DOHH2 (cell line): ENCODE data around the gene RLF.

Source experiments
- CTCF ChIP-seq: fragments of 200-600 bp; sonication (generic); IDR thresholded peaks from one replicate; pipeline ENCODE4 v1.5.1; 2014; ENCODE audit warnings: antibody characterized with exemption, mild to moderate bottlenecking, low read depth, low read length; ENCODE audit not compliant: poor library complexity, severe bottlenecking
- EZH2phosphoT487 ChIP-seq: fragments of 200-600 bp; sonication (generic); IDR thresholded peaks from 2 replicates; pipeline ENCODE4 v1.6.1; 2017; ENCODE audit warnings: borderline replicate concordance, mild to moderate bottlenecking, antibody characterized with exemption, low read length, moderate library complexity, mixed read lengths

DNA sequence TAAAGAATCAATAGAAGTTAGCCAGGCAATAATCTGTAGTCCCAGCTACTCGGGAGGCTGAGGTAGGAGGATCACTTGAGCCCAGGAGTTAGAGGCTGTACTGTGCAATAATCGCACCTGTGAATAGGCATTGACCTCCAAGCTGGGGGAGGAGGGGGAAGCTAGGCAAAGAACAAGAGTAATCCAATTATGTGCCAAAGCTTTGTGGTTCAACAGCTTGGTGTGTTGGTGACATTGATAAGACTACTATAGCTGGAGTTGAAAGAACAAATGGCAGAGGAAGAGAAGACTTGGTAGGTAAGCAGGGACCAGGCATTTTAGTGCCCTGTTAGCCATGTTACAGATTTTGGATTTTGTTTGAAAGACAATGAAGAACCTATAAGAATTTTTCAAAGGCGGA lies 84.5 kb downstream of the RLF start:
- TF ChIP-seq CTCF, result no peak
- TF ChIP-seq EZH2phosphoT487, result no peak
